Osteocyte (in vitro differentiated cells): ENCODE measurements around the gene HSPBP1. TPM values are rescaled to one million over a fixed set of nuclear protein-coding genes. Genes with fewer than 3 reads are reported as not detected.

Source experiments
- DNase-seq: peaks from one replicate; pipeline ENCODE4 v3.0.0; 2021; ENCODE audit warnings: mixed read lengths; ENCODE audit not compliant: unreplicated experiment; ENCODE audit errors: extremely low spot score
- H3K27ac Mint-ChIP-seq: one replicate; pipeline ENCODE4 v1.8.0; 2021; ENCODE audit warnings: mild to moderate bottlenecking, mixed read lengths; ENCODE audit not compliant: unreplicated experiment
- H3K27me3 Mint-ChIP-seq: one replicate; pipeline ENCODE4 v1.8.0; 2021; ENCODE audit warnings: mixed read lengths; ENCODE audit not compliant: unreplicated experiment
- H3K36me3 Mint-ChIP-seq: one replicate; pipeline ENCODE4 v1.8.0; 2021; ENCODE audit warnings: mixed read lengths; ENCODE audit not compliant: unreplicated experiment
- H3K4me1 Mint-ChIP-seq: one replicate; pipeline ENCODE4 v1.8.0; 2021; ENCODE audit warnings: mixed read lengths; ENCODE audit not compliant: unreplicated experiment
- H3K4me3 Mint-ChIP-seq: one replicate; pipeline ENCODE4 v1.8.0; 2021; ENCODE audit warnings: mild to moderate bottlenecking, moderate library complexity, mixed read lengths; ENCODE audit not compliant: unreplicated experiment
- H3K9me3 Mint-ChIP-seq: one replicate; pipeline ENCODE4 v1.8.0; 2021; ENCODE audit warnings: mixed read lengths; ENCODE audit not compliant: unreplicated experiment
- total RNA-seq: library from RNA; stranded (reverse); gene quantifications from 2 replicates; pipeline ENCODE4 v1.2.1, GENCODE V29; 2021
- TF ChIP-seq, protein P1 (sequence below): fragments of 200-600 bp; sonication (generic); IDR thresholded peaks from 2 replicates; pipeline ENCODE4 v1.5.0; 2021; ENCODE audit warnings: antibody characterized with exemption, mild to moderate bottlenecking, moderate library complexity

Gene HSPBP1
- total RNA-seq, 1 donor from 2014 or later = 29.8 TPM

- DNase-seq = no peak
These were observed 25.1 kb upstream of the HSPBP1 start for GRCh38 chr19:55304980-55305379.

GRCh38 chr19:55304279-55304978 is 24.5 kb upstream of the HSPBP1 start:
- Mint-ChIP-seq H3K4me3 (no peak overlapping the region), H3K36me3 (peaks cover 16% of the 10 kb centered on the region), H3K4me1 (peaks cover 9% of the 10 kb centered on the region), H3K27me3 (no peaks in the 10 kb centered on the region), H3K9me3 (no peaks in the 10 kb centered on the region), H3K27ac (no peak overlapping the region)
- TF ChIP-seq, protein P1, sequence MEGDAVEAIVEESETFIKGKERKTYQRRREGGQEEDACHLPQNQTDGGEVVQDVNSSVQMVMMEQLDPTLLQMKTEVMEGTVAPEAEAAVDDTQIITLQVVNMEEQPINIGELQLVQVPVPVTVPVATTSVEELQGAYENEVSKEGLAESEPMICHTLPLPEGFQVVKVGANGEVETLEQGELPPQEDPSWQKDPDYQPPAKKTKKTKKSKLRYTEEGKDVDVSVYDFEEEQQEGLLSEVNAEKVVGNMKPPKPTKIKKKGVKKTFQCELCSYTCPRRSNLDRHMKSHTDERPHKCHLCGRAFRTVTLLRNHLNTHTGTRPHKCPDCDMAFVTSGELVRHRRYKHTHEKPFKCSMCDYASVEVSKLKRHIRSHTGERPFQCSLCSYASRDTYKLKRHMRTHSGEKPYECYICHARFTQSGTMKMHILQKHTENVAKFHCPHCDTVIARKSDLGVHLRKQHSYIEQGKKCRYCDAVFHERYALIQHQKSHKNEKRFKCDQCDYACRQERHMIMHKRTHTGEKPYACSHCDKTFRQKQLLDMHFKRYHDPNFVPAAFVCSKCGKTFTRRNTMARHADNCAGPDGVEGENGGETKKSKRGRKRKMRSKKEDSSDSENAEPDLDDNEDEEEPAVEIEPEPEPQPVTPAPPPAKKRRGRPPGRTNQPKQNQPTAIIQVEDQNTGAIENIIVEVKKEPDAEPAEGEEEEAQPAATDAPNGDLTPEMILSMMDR = no peak
- DNase-seq = no peak

More at GRCh38 chr19:55304980-55305379, 25.1 kb upstream of the HSPBP1 start:
- Mint-ChIP-seq H3K4me1 (peaks cover 9% of the 10 kb centered on the region), H3K36me3 (peaks cover 16% of the 10 kb centered on the region), H3K9me3 (no peaks in the 10 kb centered on the region), H3K4me3 (no peak overlapping the region), H3K27ac (no peak overlapping the region), H3K27me3 (no peaks in the 10 kb centered on the region)
- TF ChIP-seq, protein P1 = no peak

DNA sequence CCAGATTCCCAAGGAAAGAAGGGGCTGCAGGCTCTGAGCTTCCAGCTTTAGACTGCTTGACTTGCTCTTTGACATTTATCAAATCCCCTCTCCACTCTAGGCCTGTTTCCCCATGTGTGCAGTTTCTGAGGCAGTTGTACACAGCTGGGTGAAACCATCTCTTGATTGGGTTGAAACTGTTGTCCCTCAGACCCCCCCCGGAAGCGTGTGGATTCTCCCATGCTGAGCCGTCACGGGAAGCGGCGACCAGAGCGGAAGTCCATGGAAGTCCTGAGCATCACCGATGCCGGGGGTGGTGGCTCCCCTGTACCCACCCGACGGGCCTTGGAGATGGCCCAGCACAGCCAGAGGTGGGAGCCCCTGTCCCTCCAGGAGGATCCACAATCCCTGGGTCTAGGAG is 23.6 kb upstream of the HSPBP1 start:
- H3K4me3 Mint-ChIP-seq = no peak overlapping the region
- no peak overlapping the region for H3K27ac Mint-ChIP-seq
- TF ChIP-seq, protein P1 = no peak
- peaks cover 9% of the 10 kb centered on the region for H3K4me1 Mint-ChIP-seq
- DNase-seq = no peak
- no peaks in the 10 kb centered on the region for H3K9me3 Mint-ChIP-seq
- no peaks in the 10 kb centered on the region for H3K27me3 Mint-ChIP-seq
- peaks cover 11% of the 10 kb centered on the region for H3K36me3 Mint-ChIP-seq

DNA sequence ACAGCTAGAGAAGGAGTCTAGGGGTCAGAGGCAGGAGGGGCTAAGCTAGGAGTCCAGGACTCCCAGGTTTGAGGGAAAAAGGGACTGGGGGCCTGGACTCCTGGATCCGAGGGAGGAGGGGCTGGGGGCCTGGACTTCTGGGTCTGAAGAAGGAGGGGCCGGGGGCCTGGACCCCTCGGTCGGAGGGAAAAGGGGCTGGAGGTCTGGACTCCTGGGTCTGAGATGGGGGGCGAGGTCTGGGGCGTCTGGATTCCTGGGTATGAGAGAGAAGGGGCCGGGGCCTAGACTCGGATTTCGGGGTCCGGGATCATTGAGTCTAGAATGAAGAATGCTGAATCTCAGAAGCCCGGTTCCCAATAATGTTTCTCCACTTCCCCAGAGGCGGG is 22.4 kb upstream of the HSPBP1 start:
- TF ChIP-seq, protein P1 = no peak
- H3K4me1 Mint-ChIP-seq = peaks cover 9% of the 10 kb centered on the region
- H3K4me3 Mint-ChIP-seq = peak overlapping the region; percentile 64
- peaks cover 9% of the 10 kb centered on the region for H3K36me3 Mint-ChIP-seq
- H3K27me3 Mint-ChIP-seq = no peaks in the 10 kb centered on the region
- H3K27ac Mint-ChIP-seq = no peak overlapping the region
- peak; percentile 81 for DNase-seq
- H3K9me3 Mint-ChIP-seq = no peaks in the 10 kb centered on the region

GRCh38 chr19:55301459-55302317 is 21.8 kb upstream of the HSPBP1 start:
- peaks cover 9% of the 10 kb centered on the region for H3K4me1 Mint-ChIP-seq
- H3K36me3 Mint-ChIP-seq = peaks cover 4% of the 10 kb centered on the region
- no peaks in the 10 kb centered on the region for H3K9me3 Mint-ChIP-seq
- H3K4me3 Mint-ChIP-seq = peak overlapping the region; percentile 64
- no peaks in the 10 kb centered on the region for H3K27me3 Mint-ChIP-seq
- DNase-seq = peak; percentile 96
- peak overlapping the region; percentile 34 for H3K27ac Mint-ChIP-seq
- TF ChIP-seq, protein P1 = peak; percentile 96
